ENCODE results near the gene ZDHHC19. TPM values are rescaled to one million over a fixed set of nuclear protein-coding genes. Genes with fewer than 3 reads are reported as not detected.

ZDHHC19 gene
- polyA plus RNA-seq, 2 donors, result 0.09 TPM; not detected in 1

DNA sequence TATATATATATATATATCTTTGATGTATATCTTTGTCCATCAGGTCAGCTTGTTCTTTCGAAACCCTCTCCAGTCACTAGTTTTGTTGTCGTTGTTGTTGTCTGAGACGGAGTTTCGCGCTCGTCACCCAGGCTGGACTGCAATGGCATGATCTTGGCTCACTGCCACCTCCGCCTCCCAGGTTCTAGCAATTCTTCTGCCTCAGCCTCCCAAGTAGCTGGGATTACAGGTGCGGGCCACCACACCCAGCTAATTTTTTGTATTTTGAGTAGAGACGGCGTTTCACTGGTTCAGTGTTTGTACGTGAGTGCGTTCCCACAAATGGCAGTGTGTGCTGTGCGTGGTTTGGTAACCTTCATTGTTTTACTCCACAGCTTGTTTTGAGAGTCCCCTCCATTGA, 51.7 kb downstream of the ZDHHC19 start:
- Histone ChIP-seq H3K4me3 (ENCODE audit: low read depth in 1 of 2, low read length in 2 of 2) (no peak overlapping the region), H3K27me3 (ENCODE audit: control insufficient read depth in 1 of 2, insufficient read depth in 2 of 2, low read length in 2 of 2) (no peaks in the 10 kb centered on the region), H3K36me3 (ENCODE audit: control insufficient read depth in 2 of 2, insufficient read depth in 2 of 2, low read length in 1 of 2) (no peaks in the 10 kb centered on the region), H3K27ac (ENCODE audit: low read depth in 2 of 2, low read length in 1 of 2) (no peak overlapping the region), H3K9me3 (ENCODE audit: control insufficient read depth in 2 of 2, insufficient read depth in 1 of 2, low read depth in 1 of 2, low read length in 1 of 2) (no peaks in the 10 kb centered on the region), H3K4me1 (ENCODE audit: control insufficient read depth in 2 of 2, insufficient read depth in 2 of 2, low read length in 1 of 2) (peaks cover 3 to 4% of the 10 kb centered on the region in 2 donors)
- 95 to 97% methylated on average over 13 of the region's 13 CpGs for WGBS, 2 donors

DNA sequence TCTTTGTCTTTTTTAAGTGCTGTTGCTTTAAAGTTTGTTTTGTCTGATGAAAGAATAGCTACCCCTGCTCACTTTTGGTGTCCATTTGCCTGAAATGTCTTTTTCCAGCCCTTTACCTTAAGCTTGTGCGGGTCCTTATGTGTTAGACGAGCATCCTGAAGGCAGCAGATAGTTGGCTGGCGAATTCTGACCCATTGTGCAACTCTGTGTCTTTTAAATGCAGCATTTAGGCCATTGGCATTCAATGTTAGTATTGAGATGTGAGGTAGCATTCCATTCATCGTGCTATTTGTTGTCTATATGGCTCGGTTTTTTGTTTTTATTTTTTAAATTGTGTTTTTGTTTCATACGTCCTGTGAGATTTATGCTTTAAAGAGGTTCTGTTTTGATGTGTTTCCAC, 55.0 kb downstream of the ZDHHC19 start:
- H3K27ac ChIP-seq (ENCODE audit: low read depth in 2 of 2, low read length in 1 of 2), result no peak overlapping the region
- peaks cover 0 to 3% of the 10 kb centered on the region in 2 donors for H3K4me1 ChIP-seq (ENCODE audit: control insufficient read depth in 2 of 2, insufficient read depth in 2 of 2, low read length in 1 of 2)
- no peaks in the 10 kb centered on the region for H3K9me3 ChIP-seq (ENCODE audit: control insufficient read depth in 2 of 2, insufficient read depth in 1 of 2, low read depth in 1 of 2, low read length in 1 of 2)
- no peaks in the 10 kb centered on the region for H3K36me3 ChIP-seq (ENCODE audit: control insufficient read depth in 2 of 2, insufficient read depth in 2 of 2, low read length in 1 of 2)
- H3K27me3 ChIP-seq (ENCODE audit: control insufficient read depth in 1 of 2, insufficient read depth in 2 of 2, low read length in 2 of 2), result no peaks in the 10 kb centered on the region
- 71 to 86% methylated on average over 6 of the region's 6 CpGs for WGBS, 2 donors
- no peak overlapping the region for H3K4me3 ChIP-seq (ENCODE audit: low read depth in 1 of 2, low read length in 2 of 2)

DNA sequence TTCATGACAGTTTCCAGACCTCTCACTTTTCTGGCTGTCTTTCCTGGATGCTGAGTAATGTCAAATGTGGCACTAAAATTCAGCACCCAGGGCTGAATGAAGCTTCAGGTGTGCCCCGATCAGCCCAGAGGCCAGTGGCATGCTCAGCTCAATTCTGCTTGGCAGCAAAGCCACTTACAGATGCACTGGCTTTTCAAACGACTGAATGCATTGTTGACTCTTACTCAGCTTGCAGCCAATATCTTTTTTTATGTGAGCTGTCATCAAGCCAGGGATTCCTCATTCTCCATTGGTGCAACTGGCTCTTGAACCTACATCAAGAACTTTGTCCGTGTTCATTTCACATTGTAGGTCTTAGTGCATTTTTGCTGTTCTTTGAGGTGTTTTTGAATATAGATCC, 60.7 kb downstream of the ZDHHC19 start:
- WGBS, 2 donors, result 42 to 51% methylated on average over 3 of the region's 3 CpGs
- H3K27ac ChIP-seq (ENCODE audit: low read depth in 2 of 2, low read length in 1 of 2), result no peak overlapping the region
- H3K27me3 ChIP-seq (ENCODE audit: control insufficient read depth in 1 of 2, insufficient read depth in 2 of 2, low read length in 2 of 2), result no peaks in the 10 kb centered on the region

GRCh38 chr3:196149831-196150301, 61.3 kb downstream of the ZDHHC19 start:
- Histone ChIP-seq H3K9me3 (ENCODE audit: control insufficient read depth in 2 of 2, insufficient read depth in 1 of 2, low read depth in 1 of 2, low read length in 1 of 2) (no peaks in the 10 kb centered on the region), H3K36me3 (ENCODE audit: control insufficient read depth in 2 of 2, insufficient read depth in 2 of 2, low read length in 1 of 2) (no peaks in the 10 kb centered on the region), H3K27ac (ENCODE audit: low read depth in 2 of 2, low read length in 1 of 2) (no peak overlapping the region)

More for the DNA sequence above, 60.7 kb downstream of the ZDHHC19 start:
- Histone ChIP-seq H3K4me1 (ENCODE audit: control insufficient read depth in 2 of 2, insufficient read depth in 2 of 2, low read length in 1 of 2) (no peaks in the 10 kb centered on the region), H3K36me3 (ENCODE audit: control insufficient read depth in 2 of 2, insufficient read depth in 2 of 2, low read length in 1 of 2) (no peaks in the 10 kb centered on the region), H3K4me3 (ENCODE audit: low read depth in 1 of 2, low read length in 2 of 2) (no peak overlapping the region), H3K9me3 (ENCODE audit: control insufficient read depth in 2 of 2, insufficient read depth in 1 of 2, low read depth in 1 of 2, low read length in 1 of 2) (no peaks in the 10 kb centered on the region)

GRCh38 chr3:196149375-196149774, 61.8 kb downstream of the ZDHHC19 start:
- no peak overlapping the region for H3K27ac ChIP-seq (ENCODE audit: low read depth in 2 of 2, low read length in 1 of 2)
- H3K4me1 ChIP-seq (ENCODE audit: control insufficient read depth in 2 of 2, insufficient read depth in 2 of 2, low read length in 1 of 2), result peaks cover 0 to 3% of the 10 kb centered on the region in 2 donors
- no peak overlapping the region for H3K4me3 ChIP-seq (ENCODE audit: low read depth in 1 of 2, low read length in 2 of 2)
- 75 to 78% methylated on average over 10 of the region's 10 CpGs for WGBS, 2 donors
- H3K9me3 ChIP-seq (ENCODE audit: control insufficient read depth in 2 of 2, insufficient read depth in 1 of 2, low read depth in 1 of 2, low read length in 1 of 2), result no peaks in the 10 kb centered on the region
- H3K36me3 ChIP-seq (ENCODE audit: control insufficient read depth in 2 of 2, insufficient read depth in 2 of 2, low read length in 1 of 2), result no peaks in the 10 kb centered on the region
- H3K27me3 ChIP-seq (ENCODE audit: control insufficient read depth in 1 of 2, insufficient read depth in 2 of 2, low read length in 2 of 2), result no peaks in the 10 kb centered on the region

More at GRCh38 chr3:196149831-196150301, 61.3 kb downstream of the ZDHHC19 start:
- 78 to 82% methylated on average over 7 of the region's 7 CpGs for WGBS, 2 donors
- Histone ChIP-seq H3K4me1 (ENCODE audit: control insufficient read depth in 2 of 2, insufficient read depth in 2 of 2, low read length in 1 of 2) (peaks cover 0 to 2% of the 10 kb centered on the region in 2 donors), H3K4me3 (ENCODE audit: low read depth in 1 of 2, low read length in 2 of 2) (no peak overlapping the region), H3K27me3 (ENCODE audit: control insufficient read depth in 1 of 2, insufficient read depth in 2 of 2, low read length in 2 of 2) (no peaks in the 10 kb centered on the region)

Other genes with a start within 250 kb of the ZDHHC19 start
- 10 to 100 TPM; 20.8 to 32.5 TPM for gene TFRC, start 129.3 kb downstream of the ZDHHC19 start, polyA plus RNA-seq
- under 1 TPM; 0.21 to 0.69 TPM for gene SLC51A, start 5.1 kb upstream of the ZDHHC19 start, polyA plus RNA-seq
- gene PCYT1A, start 76.3 kb upstream of the ZDHHC19 start, polyA plus RNA-seq, result 10 to 100 TPM; 16.9 to 33.0 TPM
- 10 to 100 TPM; 13.9 to 23.3 TPM for gene DYNLT2B, start 106.8 kb upstream of the ZDHHC19 start, polyA plus RNA-seq
- 1 to 10 TPM; 1.3 to 2.2 TPM for gene TM4SF19, start 127.0 kb upstream of the ZDHHC19 start, polyA plus RNA-seq
- 10 to 100 TPM in 1 of 2 donors, 1 to 10 TPM in 1; 3.8 to 10.2 TPM for gene UBXN7, start 221.0 kb upstream of the ZDHHC19 start, polyA plus RNA-seq

All from esophagus (tissue), 2 donors.